ENCODE results near the gene KLHL34.

- TF ChIP-seq CTCF (IDR thresholded peaks at IDR 0.05) (no peak), EP300 (IDR thresholded peaks at IDR 0.05) (no peak), POLR2A (IDR thresholded peaks at IDR 0.05) (no peak)
Measured at GRCh38 chrX:21666252-21666651, 8.1 kb upstream of the KLHL34 start.
